ENCODE measurements around the gene TMEM106B.
"Not testable (repeated sequence)": the region's sequence is repeated elsewhere in the genome, so short reads cannot be mapped to it uniquely, and the experiment has no call there.

Gene TMEM106B

DNA sequence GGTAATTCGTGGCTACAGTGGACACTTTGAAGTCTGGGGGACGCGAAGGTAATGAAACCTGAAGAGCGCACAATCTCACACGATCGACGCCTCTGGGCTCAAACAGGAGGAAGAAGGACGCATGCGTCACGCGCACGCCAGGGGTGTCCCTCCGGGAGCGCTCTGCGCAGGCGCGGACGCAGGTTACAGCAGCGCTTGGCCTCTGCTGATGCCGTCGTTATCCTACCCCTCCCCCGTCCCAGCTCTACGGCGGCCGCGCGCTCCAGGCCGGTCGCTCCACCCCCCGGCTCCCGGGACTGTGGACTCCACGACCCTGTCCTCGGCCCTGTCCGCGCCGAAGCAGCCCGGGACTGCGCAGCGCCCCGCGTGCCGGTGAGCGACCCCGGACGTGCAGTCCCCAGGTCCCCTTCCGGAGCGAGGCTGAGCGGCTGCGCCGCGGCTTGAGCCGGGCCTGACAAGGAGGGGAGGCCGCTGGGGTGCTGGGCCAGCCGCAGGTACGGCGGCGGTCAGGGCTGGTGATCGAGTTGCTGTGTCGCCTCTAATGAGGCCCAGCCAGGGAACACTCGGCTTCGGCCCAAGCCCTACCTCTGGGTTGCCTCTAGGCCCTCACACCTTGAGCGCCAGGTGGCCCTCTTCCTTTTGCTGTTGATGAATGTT lies at the start of gene TMEM106B:
Gene TMEM106B, plus strand, starts transcription at position 241 of the 657 bp plus-strand sequence. CDS start 3,517 bp downstream, outside the sequence.
- intact Hi-C loops (cut with DNase I): no loop called here
- DNase-seq: peak; percentile 88 to 98 (median 96)

DNA sequence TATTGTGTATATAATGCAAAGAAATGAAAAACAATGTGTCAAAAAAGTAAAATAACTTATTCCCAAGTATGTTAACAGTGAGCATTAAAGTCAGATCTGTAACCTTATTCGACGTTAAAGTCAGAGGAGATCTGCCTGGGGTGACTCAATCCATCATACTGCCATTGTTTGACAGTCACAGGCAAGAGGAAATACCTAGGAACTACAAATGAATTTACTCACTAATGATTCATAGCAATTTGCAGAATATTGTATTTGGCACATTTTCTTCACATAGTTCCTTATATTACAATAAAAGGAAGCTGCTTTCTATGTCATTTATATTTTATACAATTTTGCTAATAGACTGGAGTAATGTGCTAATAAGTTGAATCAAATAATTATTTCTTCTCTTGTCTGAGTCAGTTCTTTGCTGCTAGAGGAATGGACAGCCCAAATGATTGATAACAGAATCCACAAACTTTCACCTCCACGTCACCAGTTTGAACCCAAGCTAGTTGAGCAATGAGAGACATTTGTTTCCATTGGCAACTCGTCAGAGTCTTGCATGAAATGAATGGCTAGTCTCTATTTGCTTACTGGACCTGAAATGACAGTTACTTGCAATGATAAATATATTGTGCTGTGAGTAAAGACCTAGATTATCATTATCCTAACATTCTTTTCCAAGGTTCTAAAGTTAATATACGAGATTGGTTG lies 48.5 kb upstream of the TMEM106B start:
- intact Hi-C loops (cut with DNase I): no loop called here
- DNase-seq: no peak

DNA sequence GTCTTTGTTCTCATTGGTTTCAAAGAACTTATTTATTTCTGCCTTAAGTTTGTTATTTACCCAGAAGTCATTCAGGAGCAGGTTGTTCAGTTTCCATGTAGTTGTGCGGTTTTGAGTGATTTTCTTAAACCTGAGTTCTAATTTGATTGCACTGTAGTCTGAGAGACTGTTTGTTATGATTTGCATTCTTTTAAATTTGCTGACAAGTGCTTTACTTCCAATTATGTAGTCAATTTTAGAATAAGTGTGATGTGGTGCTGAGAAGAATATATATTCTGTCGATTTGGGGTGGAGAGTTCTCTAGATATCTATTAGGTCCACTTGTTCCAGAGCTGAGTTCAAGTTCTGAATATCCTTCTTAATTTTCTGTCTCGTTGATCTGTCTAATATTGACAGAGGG lies 43.0 kb upstream of the TMEM106B start:
- intact Hi-C loops (cut with DNase I); DNase-seq: not testable (repeated sequence)

DNA sequence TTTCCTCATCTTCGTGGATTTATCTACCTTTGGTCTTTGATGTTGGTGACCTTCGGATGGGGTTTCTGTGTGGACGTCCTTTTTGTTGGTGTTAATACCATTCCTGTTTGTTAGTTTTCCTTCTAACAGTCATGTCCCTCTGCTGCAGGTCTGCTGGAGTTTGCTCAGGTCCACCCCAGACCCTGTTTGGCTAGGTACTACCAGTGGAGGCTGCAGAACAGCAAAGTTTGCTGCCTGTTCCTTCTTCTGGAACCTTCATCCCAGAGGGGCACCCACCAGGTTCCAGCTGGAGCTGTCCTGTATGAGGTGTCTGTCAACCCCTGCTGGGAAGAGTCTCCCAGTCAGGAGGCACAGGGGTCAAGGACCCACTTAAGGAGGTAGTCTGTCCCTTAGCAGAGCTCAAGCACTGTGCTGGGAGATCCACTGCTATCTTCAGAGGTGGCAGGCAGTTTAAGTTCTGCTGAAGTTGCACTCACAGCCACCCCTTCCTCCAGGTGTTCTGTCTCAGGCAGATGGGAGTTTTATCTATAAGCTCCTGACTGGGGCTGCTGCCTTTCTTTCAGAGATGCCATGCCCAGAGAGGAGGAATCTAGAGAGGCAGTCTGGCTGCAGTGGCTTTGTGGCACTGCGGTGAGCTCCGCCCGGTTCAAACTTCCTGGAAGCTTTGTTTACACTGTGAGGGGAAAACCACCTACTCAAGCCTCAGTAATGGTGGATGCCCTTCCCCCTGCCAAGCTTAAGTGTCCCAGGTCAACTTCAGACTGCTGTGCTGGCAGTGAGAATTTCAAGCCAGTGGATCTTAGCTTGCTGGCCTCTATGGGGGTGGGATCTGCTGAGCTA lies 40.9 kb upstream of the TMEM106B start:
- DNase-seq; intact Hi-C loops (cut with DNase I): not testable (repeated sequence)

DNA sequence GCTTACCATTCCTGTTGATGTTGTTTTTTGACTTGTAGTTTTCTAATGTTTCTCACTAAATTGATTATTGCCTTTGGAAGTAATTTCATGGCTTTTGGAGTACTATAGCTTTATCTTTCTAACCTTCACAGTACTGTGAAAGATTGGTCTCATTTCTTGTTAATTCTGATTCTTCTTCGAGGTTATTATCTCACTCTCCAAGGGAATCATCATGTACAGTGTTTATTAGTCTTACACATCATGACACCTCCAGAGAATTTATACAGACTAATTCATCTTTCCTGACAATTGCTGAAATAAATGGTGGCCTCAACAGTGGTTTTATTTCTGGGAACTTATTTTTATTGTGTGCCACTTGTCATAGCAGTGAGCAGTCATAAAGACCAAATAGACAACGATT lies 37.4 kb upstream of the TMEM106B start:
- intact Hi-C loops (cut with DNase I): no loop called here

DNA sequence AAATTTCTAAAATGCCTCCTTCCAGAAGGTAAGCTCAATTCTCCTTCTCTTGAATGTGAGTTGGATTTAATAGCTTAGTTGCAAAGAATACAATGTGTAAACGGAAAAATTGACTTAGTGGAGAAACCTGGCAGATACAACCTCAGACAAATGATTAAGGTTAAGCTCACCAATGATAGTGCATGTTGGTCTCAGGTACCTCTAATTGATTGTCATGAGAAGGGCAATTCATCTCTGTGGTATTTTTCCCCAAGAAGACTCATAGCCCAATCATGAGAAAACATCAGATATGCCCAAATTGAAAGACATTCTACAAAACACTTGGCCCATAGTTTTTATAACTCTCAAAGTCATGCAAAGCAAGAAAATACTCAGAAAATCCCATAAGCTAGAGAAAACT lies 36.2 kb upstream of the TMEM106B start:
- no peak for DNase-seq
- intact Hi-C loops (cut with DNase I): no loop called here

More for the DNA sequence above, 37.4 kb upstream of the TMEM106B start:
- no peak for DNase-seq

DNA sequence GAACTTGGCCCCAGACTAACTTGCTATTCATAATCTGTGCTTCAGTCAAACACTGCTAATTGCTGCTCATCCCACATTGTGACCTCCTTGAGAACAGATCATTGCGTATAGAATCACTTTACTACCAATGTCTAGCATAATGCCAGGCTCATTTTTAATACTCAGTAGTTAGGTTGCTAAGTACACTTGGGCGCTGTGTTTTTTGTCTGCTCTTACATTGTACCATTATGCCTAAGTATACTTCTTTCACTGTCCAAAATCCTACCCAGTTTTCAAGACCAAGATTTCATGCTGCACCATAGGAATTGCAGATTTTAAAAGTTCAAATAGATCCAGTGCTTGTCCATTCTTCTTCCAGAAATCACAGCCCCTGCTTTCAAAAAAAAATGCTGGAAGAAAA lies 32.8 kb upstream of the TMEM106B start:
- intact Hi-C loops (cut with DNase I): no loop called here

DNA sequence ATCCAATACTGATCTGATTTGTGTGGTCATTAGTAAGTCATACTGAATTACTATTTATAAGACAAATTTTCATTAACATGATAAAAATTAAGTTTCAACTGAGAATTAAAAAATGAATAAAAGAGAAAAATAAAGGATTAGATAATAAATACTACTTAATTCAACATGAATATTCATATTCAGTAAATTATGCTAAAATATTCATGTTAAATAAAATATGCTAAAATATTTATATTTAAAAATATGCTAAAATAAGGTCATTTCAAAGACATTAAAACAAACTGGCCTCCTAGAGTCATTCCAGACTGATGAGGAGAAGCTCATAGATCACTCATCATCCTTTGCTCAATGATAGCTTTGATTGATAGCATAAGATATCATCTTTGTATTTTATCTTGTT lies 16.7 kb upstream of the TMEM106B start:
- DNase-seq: no peak
- intact Hi-C loops (cut with DNase I): no loop called here

More for the DNA sequence above, 32.8 kb upstream of the TMEM106B start:
- DNase-seq: no peak

DNA sequence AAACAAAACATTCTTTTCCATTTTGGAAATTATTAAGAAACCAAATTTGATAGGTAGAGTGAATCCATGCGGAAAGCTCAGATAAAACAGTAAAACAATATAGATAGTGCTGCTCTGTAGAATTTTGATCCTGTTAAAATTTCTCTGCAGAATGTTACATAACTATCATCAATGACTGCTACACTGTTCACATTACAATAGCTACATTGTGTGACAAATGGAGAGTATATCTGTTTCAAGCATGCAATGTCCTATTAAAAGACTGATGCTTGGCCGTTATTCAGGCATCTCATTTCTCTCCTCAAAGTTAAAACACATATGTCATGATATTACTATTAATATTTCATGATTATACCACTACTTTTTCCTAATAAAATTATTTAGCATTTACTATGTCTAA lies 14.7 kb upstream of the TMEM106B start:
- intact Hi-C loops (cut with DNase I): no loop called here

DNA sequence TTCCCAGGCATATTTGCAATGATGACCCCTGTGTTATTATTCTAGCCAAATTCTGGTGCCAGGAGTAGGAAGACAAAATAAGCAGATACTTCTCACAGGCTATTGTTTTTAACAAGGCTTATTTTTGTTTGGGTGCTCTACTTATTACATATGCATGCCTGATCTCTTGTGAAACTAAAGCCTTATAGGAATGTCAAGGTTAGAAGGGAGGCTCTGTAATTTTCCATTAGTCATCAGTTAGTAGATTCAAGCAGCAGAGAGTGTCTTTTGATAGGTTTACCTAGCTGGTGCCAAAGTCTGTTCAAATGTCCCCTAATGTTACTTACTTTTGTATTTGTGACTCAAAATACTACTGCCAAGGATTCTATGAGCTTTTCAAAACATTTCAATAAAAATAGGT lies 11.7 kb upstream of the TMEM106B start:
- intact Hi-C loops (cut with DNase I): no loop called here
- no peak for DNase-seq

More for the DNA sequence above, 14.7 kb upstream of the TMEM106B start:
- no peak for DNase-seq

DNA sequence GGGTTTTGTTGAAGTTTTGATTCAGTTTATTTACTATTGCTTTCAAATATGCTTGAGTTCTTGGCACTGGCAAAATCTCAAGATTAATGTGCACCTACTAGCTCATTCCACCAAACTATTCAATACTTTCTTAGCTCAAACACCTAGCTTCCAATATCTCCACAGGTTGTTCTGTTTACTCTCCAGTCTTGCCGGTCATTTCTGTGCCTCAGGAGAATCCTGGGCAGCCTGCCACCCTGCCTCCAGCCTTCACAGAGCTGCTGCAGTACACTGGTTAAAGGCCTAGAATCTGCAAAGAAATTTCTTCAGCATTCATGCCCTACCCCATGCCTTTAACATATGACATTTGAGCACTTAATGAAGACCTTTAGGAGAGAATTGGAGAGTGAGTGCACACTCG lies 4.0 kb upstream of the TMEM106B start:
- intact Hi-C loops (cut with DNase I): no loop called here
- peak in 1 of 42 donors; percentile 8 for DNase-seq

DNA sequence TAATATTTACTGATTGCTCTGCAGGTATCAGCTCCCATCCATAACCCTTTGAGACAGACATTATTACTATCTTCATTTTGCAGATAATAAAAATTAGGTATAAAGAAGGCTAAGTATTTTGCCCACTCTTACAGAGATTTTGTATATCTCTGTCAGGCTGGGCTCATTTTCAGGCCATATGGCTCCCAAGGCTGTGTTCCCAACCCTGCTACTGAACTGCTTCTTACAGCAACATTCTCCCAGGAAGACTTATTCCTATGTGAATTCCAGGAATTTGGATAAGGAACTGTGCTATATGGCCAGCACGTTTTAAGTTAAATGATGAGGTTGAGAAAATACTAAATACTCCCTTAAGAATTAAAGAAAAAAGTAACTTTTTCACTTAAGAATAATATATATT lies 1.9 kb upstream of the TMEM106B start:
- intact Hi-C loops (cut with DNase I): no loop called here
- no peak for DNase-seq

DNA sequence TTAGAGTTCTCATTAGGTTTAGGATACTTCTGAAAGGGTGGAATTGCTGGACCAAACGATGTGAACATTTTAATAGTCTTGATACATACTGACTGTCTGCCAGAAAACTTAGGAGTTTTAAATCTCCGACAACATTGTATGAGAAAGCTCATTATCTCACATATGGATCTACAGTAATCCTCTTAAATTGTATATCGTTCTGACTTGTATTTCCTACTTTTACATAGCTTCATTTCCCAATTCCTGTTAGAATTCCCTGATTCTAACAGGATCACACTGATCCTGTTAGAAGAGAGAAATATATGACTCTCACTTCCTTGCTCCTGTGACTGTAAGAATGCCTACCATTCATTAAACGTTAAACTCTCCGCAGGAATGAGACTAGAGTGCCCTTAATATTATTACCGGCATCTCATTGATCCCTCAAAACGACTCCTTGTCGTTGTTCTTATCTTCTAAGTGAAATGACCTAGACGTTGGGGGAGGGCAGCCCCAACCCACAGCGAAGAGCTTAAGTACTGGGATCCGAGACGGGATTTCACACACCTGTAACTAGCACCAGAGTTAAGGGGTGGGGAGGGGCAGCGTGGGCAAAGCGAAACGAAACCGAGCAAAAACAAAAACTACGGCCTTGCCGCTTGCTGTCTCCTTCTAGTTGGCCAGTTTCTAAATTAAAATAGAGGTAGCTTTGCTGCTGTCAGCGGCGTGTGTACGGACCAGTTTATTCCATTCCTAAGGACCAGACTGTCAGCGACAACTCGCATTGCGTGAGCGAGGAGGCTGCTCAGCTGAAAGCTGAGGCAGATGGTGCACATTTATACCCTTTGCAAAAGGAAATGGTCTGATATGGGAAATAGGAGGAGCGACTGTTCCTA lies 678 bp upstream of the TMEM106B start:
- intact Hi-C loops (cut with DNase I): no loop called here
- peak in 35 of 42 donors; percentile 13 to 68 (median 39) for DNase-seq

DNA sequence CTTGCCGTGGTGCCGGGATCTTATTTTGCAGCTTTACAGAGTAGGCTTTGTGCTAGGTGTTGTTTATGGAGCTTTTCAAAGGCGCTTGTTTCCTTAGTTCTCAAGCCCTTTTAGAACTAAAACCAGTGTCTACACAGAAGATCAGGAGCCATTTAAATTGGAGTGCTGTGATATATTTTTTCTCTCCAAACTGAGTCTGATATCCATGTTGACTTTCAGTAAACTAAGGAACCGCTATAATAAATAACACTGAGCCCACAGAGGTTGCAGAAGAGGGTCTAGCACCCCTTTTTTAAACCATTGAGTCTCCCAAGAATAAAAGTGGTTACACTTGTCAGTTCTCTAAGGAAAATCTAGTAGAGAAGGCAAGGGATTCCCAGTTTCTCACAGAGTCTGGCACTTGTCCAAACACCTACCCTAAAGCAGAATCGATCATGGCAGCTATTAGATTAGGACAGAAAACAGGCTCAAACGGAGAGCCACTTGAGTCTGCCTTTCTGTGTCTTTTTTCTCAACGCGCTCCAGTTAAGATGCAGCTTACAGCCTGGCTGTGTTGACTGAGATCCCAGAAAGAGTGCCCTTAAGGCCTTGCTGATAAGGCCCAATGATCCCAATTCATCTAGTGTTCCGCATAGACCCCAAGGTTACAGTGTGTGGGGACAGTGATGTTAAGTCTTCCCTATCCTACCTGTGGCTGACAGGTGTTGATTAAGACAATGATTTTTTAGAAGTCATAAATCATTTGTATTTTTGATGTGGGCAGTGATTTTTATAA lies 804 bp downstream of the TMEM106B start:
- DNase-seq: peak in 8 of 42 donors; percentile 9 to 43 (median 15)
- intact Hi-C loops (cut with DNase I): no loop called here

DNA sequence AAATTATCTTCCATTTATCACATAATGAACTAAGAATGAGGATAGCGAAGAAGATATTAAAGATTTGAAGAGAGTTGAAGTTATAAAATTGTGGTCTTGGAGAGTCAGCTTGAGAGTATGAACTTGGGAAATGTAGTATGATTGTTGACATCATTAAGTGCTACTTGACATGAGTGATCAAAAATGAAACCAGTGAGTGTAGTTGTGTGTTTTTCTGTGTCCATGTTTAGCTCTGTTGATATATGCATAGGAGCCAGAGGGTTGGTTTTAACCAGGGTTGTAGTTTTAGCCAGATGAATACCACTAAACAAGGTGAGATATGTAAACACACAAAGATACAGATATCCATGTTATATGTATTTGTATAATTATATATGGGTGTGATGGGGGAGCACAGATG lies 6.2 kb downstream of the TMEM106B start:
- intact Hi-C loops (cut with DNase I): no loop called here

DNA sequence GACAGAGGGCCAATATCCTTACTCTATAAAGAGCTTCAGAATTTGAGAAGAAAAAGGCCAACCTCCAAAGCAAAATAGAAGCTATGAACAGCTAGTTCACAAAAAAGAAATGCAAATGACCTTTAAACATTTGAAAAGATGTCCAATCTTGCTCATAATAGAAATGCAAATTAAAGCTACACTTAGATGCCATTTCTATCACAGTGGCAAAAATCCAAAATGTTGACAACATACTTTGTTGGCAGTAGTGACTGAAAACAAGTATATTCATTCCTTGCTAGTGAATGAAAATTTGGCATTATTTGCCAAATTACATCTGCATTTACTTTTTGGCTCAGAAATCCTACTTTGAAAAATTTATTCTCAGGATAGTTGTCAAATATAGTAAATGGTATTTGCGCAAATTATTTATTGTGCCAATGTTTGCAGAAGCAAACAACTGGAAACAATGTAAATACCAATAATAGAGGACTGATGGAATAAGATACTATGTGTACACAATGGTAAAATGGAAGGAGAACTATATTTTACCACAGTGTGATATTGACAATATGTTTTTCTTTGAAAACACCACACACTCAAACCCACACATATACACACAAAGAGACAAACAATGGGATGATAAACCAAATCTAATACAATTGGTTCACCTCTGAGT lies 9.4 kb downstream of the TMEM106B start:
- DNase-seq: no peak
- intact Hi-C loops (cut with DNase I): no loop called here

More for the DNA sequence above, 6.2 kb downstream of the TMEM106B start:
- DNase-seq: no peak

DNA sequence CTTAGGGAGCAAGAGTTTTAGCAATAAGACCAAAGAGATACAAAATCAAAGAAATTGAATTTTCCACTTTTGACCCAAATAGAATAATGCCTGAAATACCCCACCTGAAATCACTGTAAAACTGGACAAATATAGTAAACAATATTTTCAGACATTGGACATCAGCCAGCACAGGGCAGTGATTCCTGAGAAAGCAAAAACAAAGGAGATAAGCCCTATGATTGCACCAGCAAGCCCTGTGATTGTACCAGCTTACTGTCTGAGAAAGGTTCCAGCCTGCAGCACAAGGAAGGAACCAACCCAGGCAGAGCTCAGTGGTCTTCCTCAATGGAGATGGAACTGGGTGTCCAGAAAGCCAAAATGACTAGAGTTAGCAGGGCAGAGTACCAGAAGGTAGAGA lies 10.3 kb downstream of the TMEM106B start:
- intact Hi-C loops (cut with DNase I): no loop called here
- DNase-seq: no peak
